H1 (cell line): ENCODE measurements around the gene OSBPL3. TPM values are rescaled to one million over a fixed set of nuclear protein-coding genes. Genes with fewer than 3 reads are reported as not detected.

ENCODE experiments used
- CTCF ChIA-PET: fragments of 300-600 bp; sonication (Branson Sonifier 250); formaldehyde crosslinking; loops from one replicate; lab custom pipeline; 2021; ENCODE audit not compliant: partially characterized antibody; lab: Charles Lee
- POLR2A ChIA-PET: fragments of 300-600 bp; sonication (Branson Sonifier 250); formaldehyde crosslinking; loops from one replicate; lab custom pipeline; 2021; ENCODE audit warnings: inconsistent platforms; ENCODE audit not compliant: partially characterized antibody; lab: Charles Lee
- DNase-seq, 2 experiments: peaks; one replicate each; pipeline versions ENCODE4 v3.0.0 to v3.0.0-alpha.2; 2010 to 2022; ENCODE audit warnings: low spot score in 2 of 2, low read depth in 1 of 2, mixed read lengths in 1 of 2
- FAIRE-seq: peaks from 2 replicates; lab custom pipeline; 2011; peaks lifted over from hg19 to GRCh38; lab: Jason Lieb, UNC
- H2AFZ ChIP-seq: 2 replicates; pipeline ENCODE4 v1.8.1; 2012; ENCODE audit warnings: low read length, inconsistent platforms
- H2AK5ac ChIP-seq: 2 replicates; pipeline ENCODE4 v1.6.1; 2013; ENCODE audit warnings: low read depth, low read length
- H2BK120ac ChIP-seq: replicated peaks from 2 replicates; pipeline ENCODE3; 2013; ENCODE audit warnings: low read depth, low read length, inconsistent platforms
- H2BK12ac ChIP-seq: 2 replicates; pipeline ENCODE4 v1.6.1; 2013; ENCODE audit warnings: low read depth, low read length
- H2BK15ac ChIP-seq: 2 replicates; pipeline ENCODE4 v1.6.1; 2013; ENCODE audit warnings: low read length
- H2BK20ac ChIP-seq: 2 replicates; pipeline ENCODE4 v1.6.1; 2013; ENCODE audit warnings: low read length
- H2BK5ac ChIP-seq: 2 replicates; pipeline ENCODE4 v1.6.1; 2013; ENCODE audit warnings: low read depth, low read length
- H3K14ac ChIP-seq: 2 replicates; pipeline ENCODE4 v1.6.1; 2013; ENCODE audit warnings: inconsistent platforms; ENCODE audit not compliant: insufficient read length
- H3K18ac ChIP-seq: 2 replicates; pipeline ENCODE4 v1.6.1; 2013; ENCODE audit warnings: low read length; ENCODE audit errors: extremely low read depth
- H3K23ac ChIP-seq: 2 replicates; pipeline ENCODE4 v1.6.1; 2013; ENCODE audit warnings: inconsistent platforms; ENCODE audit not compliant: insufficient read length
- H3K23me2 ChIP-seq: 2 replicates; pipeline ENCODE4 v1.6.1; 2013; ENCODE audit warnings: low read depth, low read length
- H3K27ac ChIP-seq: 2 replicates; pipeline ENCODE4 v1.6.1; 2011; ENCODE audit warnings: low read depth, low read length, inconsistent platforms
- H3K27me3 ChIP-seq, 4 experiments: replicated peaks in 1 of 4; 1 replicate in 1 of 4; 2 replicates in 3 of 4; pipeline versions ENCODE4 v1.6.1 to v1.8.1; 2011 to 2013; ENCODE audit warnings: low read length in 3 of 4, mild to moderate bottlenecking in 3 of 4, inconsistent platforms in 2 of 4, mixed read lengths in 2 of 4, moderate library complexity in 1 of 4; ENCODE audit not compliant: control insufficient read depth in 3 of 4, insufficient read depth in 3 of 4; ENCODE audit errors: extremely low read depth in 1 of 4
- H3K36me3 ChIP-seq, 4 experiments: 2 replicates each; pipeline versions ENCODE4 v1.6.1 to v1.8.1; 2011 to 2013; ENCODE audit warnings: mild to moderate bottlenecking in 4 of 4, low read length in 3 of 4, moderate library complexity in 2 of 4, control low read depth in 1 of 4, inconsistent platforms in 1 of 4; ENCODE audit not compliant: insufficient read depth in 4 of 4, control insufficient read depth in 2 of 4
- H3K4ac ChIP-seq: replicated peaks from 2 replicates; pipeline ENCODE3; 2013; ENCODE audit warnings: low read length, low read depth, mixed read lengths, inconsistent platforms; ENCODE audit not compliant: insufficient read length
- H3K4me1 ChIP-seq, 4 experiments: replicated peaks in 1 of 4; 1 replicate in 1 of 4; 2 replicates in 3 of 4; pipeline versions ENCODE4 v1.6.1 to v1.8.1; 2011 to 2013; ENCODE audit warnings: low read length in 3 of 4, inconsistent platforms in 2 of 4, mixed read lengths in 1 of 4; ENCODE audit not compliant: insufficient read depth in 4 of 4, control insufficient read depth in 3 of 4
- H3K4me2 ChIP-seq, 2 experiments: 2 replicates each; pipeline versions ENCODE4 v1.6.1 to v1.8.1; 2011 to 2013; ENCODE audit warnings: low read depth in 2 of 2, low read length in 2 of 2, control low read depth in 1 of 2, inconsistent platforms in 1 of 2, mild to moderate bottlenecking in 1 of 2; ENCODE audit not compliant: insufficient read depth in 1 of 2
- H3K4me3 ChIP-seq, 4 experiments: fragments of 200-600, 300-600 bp in 1 of 4; sonication (generic), shearing (Covaris generic), sonication (Bioruptor Twin) in 1 of 4; 2 replicates each; pipeline versions ENCODE4 v1.5.1 to v1.8.1; 2011 to 2016; ENCODE audit warnings: low read length in 4 of 4, low read depth in 3 of 4, control low read depth in 2 of 4, inconsistent platforms in 2 of 4, mild to moderate bottlenecking in 2 of 4, mixed read lengths in 1 of 4, moderate library complexity in 1 of 4; ENCODE audit not compliant: insufficient read depth in 2 of 4; ENCODE audit errors: extremely low read depth in 1 of 4
- H3K56ac ChIP-seq: replicated peaks from 2 replicates; pipeline ENCODE3; 2013; ENCODE audit warnings: low read depth, mild to moderate bottlenecking, mixed read lengths, low read length, inconsistent platforms; ENCODE audit not compliant: insufficient read length
- H3K79me1 ChIP-seq: 2 replicates; pipeline ENCODE4 v1.6.1; 2013; ENCODE audit warnings: low read depth, low read length, control low read depth
- H3K79me2 ChIP-seq, 2 experiments: 2 replicates each; pipeline versions ENCODE4 v1.6.1 to v1.8.1; 2012 to 2013; ENCODE audit warnings: low read length in 2 of 2, mild to moderate bottlenecking in 2 of 2, inconsistent platforms in 1 of 2; ENCODE audit not compliant: insufficient read depth in 2 of 2, control insufficient read depth in 1 of 2
- H3K9ac ChIP-seq, 4 experiments: replicated peaks in 1 of 4; 1 replicate in 1 of 4; 2 replicates in 3 of 4; pipeline versions ENCODE4 v1.6.1 to v1.8.1; 2011 to 2013; ENCODE audit warnings: low read depth in 3 of 4, low read length in 3 of 4, control low read depth in 2 of 4, mild to moderate bottlenecking in 2 of 4, moderate library complexity in 2 of 4, inconsistent platforms in 1 of 4; ENCODE audit errors: extremely low read depth in 1 of 4
- H3K9me3 ChIP-seq, 2 experiments: 2 replicates each; pipeline versions ENCODE4 v1.6.1 to v1.8.1; 2012 to 2013; ENCODE audit warnings: mild to moderate bottlenecking in 2 of 2, moderate library complexity in 2 of 2, control low read depth in 1 of 2, inconsistent platforms in 1 of 2, low read depth in 1 of 2, low read length in 1 of 2, mixed read lengths in 1 of 2; ENCODE audit not compliant: insufficient read depth in 2 of 2
- H4K20me1 ChIP-seq, 2 experiments: replicated peaks in 1 of 2; 2 replicates each; pipeline versions ENCODE3 to v1.8.1; 2011 to 2013; ENCODE audit warnings: inconsistent platforms in 2 of 2, low read length in 2 of 2, mild to moderate bottlenecking in 1 of 2; ENCODE audit not compliant: insufficient read depth in 2 of 2, control insufficient read depth in 1 of 2
- H4K5ac ChIP-seq: 2 replicates; pipeline ENCODE4 v1.6.1; 2013; ENCODE audit warnings: low read length, low read depth, mixed read lengths, inconsistent platforms; ENCODE audit not compliant: insufficient read length
- H4K8ac ChIP-seq: 2 replicates; pipeline ENCODE4 v1.8.0; 2013; ENCODE audit warnings: mild to moderate bottlenecking, moderate library complexity, low read length, inconsistent platforms; ENCODE audit not compliant: insufficient read depth; ENCODE audit errors: extremely low read depth
- H4K91ac ChIP-seq: replicated peaks from 2 replicates; pipeline ENCODE3; 2013; ENCODE audit warnings: low read length, mixed read lengths, inconsistent platforms; ENCODE audit not compliant: insufficient read length
- BACH1 ChIP-seq: IDR thresholded peaks from 2 replicates; pipeline ENCODE4 v1.6.1; 2012; ENCODE audit warnings: low read length, improper control_type of control experiment
- BCL11A ChIP-seq, 2 experiments: IDR thresholded peaks; one replicate each; pipeline ENCODE4 v1.6.1; 2011; ENCODE audit warnings: low read depth in 2 of 2, low read length in 2 of 2, mild to moderate bottlenecking in 2 of 2
- CEBPB ChIP-seq: IDR thresholded peaks from 2 replicates; pipeline ENCODE4 v1.6.1; 2012; ENCODE audit warnings: low read depth, low read length
- CHD1 ChIP-seq: IDR thresholded peaks from 2 replicates; pipeline ENCODE4 v1.6.1; 2012; ENCODE audit warnings: low read depth, low read length, improper control_type of control experiment
- EZH2 ChIP-seq: fragments of 200-600 bp; sonication (generic); IDR thresholded peaks from 2 replicates; pipeline ENCODE4 v1.7.1; 2012; ENCODE audit warnings: low read depth, mild to moderate bottlenecking, moderate library complexity, low read length, inconsistent platforms; ENCODE audit not compliant: severe bottlenecking
- GTF2F1 ChIP-seq: IDR thresholded peaks from 2 replicates; pipeline ENCODE4 v1.6.1; 2012; ENCODE audit warnings: low read depth, low read length, improper control_type of control experiment, borderline replicate concordance
- HDAC6 ChIP-seq: IDR thresholded peaks from one replicate; pipeline ENCODE4 v1.7.1; 2012; ENCODE audit warnings: low read depth, mild to moderate bottlenecking, inconsistent platforms, low read length, moderate library complexity
- KDM5A ChIP-seq: fragments of 200-600 bp; IDR thresholded peaks from 2 replicates; pipeline ENCODE4 v1.7.1; 2012; ENCODE audit warnings: mild to moderate bottlenecking, low read length, inconsistent platforms, mixed read lengths
- NANOG ChIP-seq: IDR thresholded peaks from 2 replicates; pipeline ENCODE4 v1.6.1; 2011; ENCODE audit warnings: low read length, low read depth, mild to moderate bottlenecking, inconsistent platforms; ENCODE audit not compliant: insufficient read depth, poor library complexity, severe bottlenecking
- NRF1 ChIP-seq: IDR thresholded peaks from 2 replicates; pipeline ENCODE4 v1.6.1; 2011; ENCODE audit warnings: mild to moderate bottlenecking, low read depth, low read length, improper control_type of control experiment
- SAP30 ChIP-seq: fragments of 300-600 bp; sonication (generic); IDR thresholded peaks from 2 replicates; pipeline ENCODE4 v1.7.1; 2012; ENCODE audit warnings: low read length, moderate library complexity, mild to moderate bottlenecking, inconsistent platforms; ENCODE audit not compliant: insufficient read depth, insufficient replicate concordance
- SIX5 ChIP-seq: IDR thresholded peaks from 2 replicates; pipeline ENCODE4 v1.6.1; 2011; ENCODE audit warnings: mild to moderate bottlenecking, low read depth, low read length
- TEAD4 ChIP-seq: IDR thresholded peaks from 2 replicates; pipeline ENCODE4 v1.6.1; 2012; ENCODE audit warnings: low read depth, low read length, inconsistent platforms, mixed read lengths
- WGBS, 2 experiments: shearing (Covaris generic) in 1 of 2; methylation state at CpG; one replicate each; pipeline versions ENCODE4 v1.1.6 to v1.1.7; 2013 to 2015; ENCODE audit warnings: low lambda C conversion rate in 2 of 2, mixed read lengths in 2 of 2, inconsistent platforms in 1 of 2, low coverage in 1 of 2, missing lambda C conversion rate in 1 of 2; ENCODE audit not compliant: insufficient replicate concordance in 2 of 2, insufficient coverage in 1 of 2, insufficient read length in 1 of 2; ENCODE audit errors: extremely low coverage in 1 of 2, missing lambda C conversion rate in 1 of 2; 5-methylcytosine and 5-hydroxymethylcytosine counted together
- polyA plus RNA-seq, 7 experiments: library from polyadenylated mRNA; depleted of rRNA in 3 of 7; stranded (reverse) in 5 of 7; unstranded in 2 of 7; fragments of >200 nt in 5 of 7; fragments of 200-250 nt in 2 of 7; gene quantifications; 1 replicate in 5 of 7; 2 replicates in 1 of 7; 4 replicates in 1 of 7; pipeline versions ENCODE4 v1.2.1 to v1.2.3, GENCODE V29; 2011 to 2013; ENCODE audit warnings: missing spikeins in 2 of 7, mixed read lengths in 2 of 7
- total RNA-seq: library from RNA; stranded (reverse); fragmentation: NEBNext Ultra II Directional; extraction: Animal tissue kit (Norgen Biotek cat#: 25700); gene quantifications from 2 replicates; pipeline ENCODE4 v1.2.1, GENCODE V29; 2021

OSBPL3 gene
- total and polyA plus RNA-seq, 2 of the 8 experiments (the other 6 are each of a cell fraction or from before 2014, with no cell fraction given), result 2.8 to 13.9 TPM

DNA sequence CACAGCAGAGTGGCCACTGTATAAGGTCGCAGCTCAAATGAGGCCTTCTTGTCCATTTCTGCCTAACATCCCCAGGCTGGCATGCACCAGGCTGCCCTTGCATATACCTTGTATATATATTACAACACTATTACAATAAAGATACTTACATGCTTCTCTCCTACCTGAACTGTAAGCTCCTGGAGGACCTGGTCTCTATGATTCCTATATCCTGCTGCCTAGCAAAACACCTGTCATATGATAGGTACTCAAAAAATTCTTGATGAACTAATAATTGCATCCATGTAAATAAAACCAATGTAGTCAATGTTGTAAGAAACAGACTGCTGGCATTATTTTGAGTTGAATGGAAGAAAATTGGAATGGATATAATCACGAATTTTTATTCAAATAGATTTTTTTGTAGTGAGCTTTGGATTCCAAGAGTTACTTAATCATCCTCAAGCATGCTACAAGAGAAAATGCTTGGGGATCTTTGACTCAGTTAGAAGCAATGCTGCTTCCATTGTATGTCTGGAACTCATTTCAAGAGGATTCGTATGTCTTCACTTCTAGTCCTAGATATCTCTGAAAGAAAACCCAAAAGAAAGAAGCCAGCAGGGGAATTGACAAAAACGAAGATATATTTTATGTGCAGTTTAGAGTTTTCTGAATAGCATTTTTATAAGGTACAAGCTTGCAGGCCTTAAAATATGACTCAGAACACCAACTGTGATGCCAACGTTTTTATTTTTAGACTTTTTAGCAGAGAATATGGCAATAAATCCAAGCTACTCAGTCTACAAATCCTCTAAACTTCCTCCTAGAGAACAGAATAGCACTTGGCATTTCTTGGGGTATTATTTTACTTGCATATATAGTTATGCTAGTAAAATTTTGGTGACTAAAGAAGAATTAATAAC, 53.1 kb downstream of the OSBPL3 start:
- no peak overlapping the region for H3K4me3 ChIP-seq
- H2AK5ac ChIP-seq, result no peak overlapping the region
- H3K27me3 ChIP-seq, result no peaks in the 10 kb centered on the region
- no peaks in the 10 kb centered on the region for H3K79me1 ChIP-seq
- DNase-seq, result no peak
- no peak overlapping the region for H3K56ac ChIP-seq
- no peaks in the 10 kb centered on the region; a peak in 2 of 7 replicates for H3K4me1 ChIP-seq
- no peak for FAIRE-seq
- H3K14ac ChIP-seq, result no peak overlapping the region
- H2AFZ ChIP-seq, result no peak overlapping the region
- CTCF ChIA-PET, result interaction anchor here (1.0 to 2.6 kb wide), 8 partner anchors 13 to 115 kb away, joined by 3 to 7 read pairs (median 4); no protein-coding TSS in a partner anchor
- H3K36me3 ChIP-seq, result no peaks in the 10 kb centered on the region
- no peak overlapping the region for H3K23ac ChIP-seq
- no peaks in the 10 kb centered on the region for H3K9me3 ChIP-seq
- H3K23me2 ChIP-seq, result no peaks in the 10 kb centered on the region
- H3K79me2 ChIP-seq, result 0 out of 4 replicates have a peak, but pooled peaks cover 0 to 3% of the 10 kb centered on the region in 2 experiments
- no peak overlapping the region for H2BK12ac ChIP-seq
- H4K91ac ChIP-seq, result no peak overlapping the region
- H3K4me2 ChIP-seq, result no peak overlapping the region
- no peak overlapping the region for H2BK20ac ChIP-seq
- no peak overlapping the region for H2BK120ac ChIP-seq
- no peak overlapping the region for H2BK5ac ChIP-seq
- H3K4ac ChIP-seq, result no peak overlapping the region
- no peaks in the 10 kb centered on the region for H4K20me1 ChIP-seq
- H3K9ac ChIP-seq, result no peak overlapping the region
- POLR2A ChIA-PET, result no interaction called here
- WGBS, 2 experiments, result 83% methylated on average over 5 of the region's 5 CpGs; no CpG with 5 or more reads in 1 of the 2 experiments
- H4K5ac ChIP-seq, result no peak overlapping the region
- H2BK15ac ChIP-seq, result no peak overlapping the region
- no peak overlapping the region for H4K8ac ChIP-seq
- H3K27ac ChIP-seq, result no peak overlapping the region
- no peak overlapping the region for H3K18ac ChIP-seq
- TF ChIP-seq CHD1, result no peak
- TF ChIP-seq NANOG, result no peak
- TF ChIP-seq SIX5, result no peak
- TF ChIP-seq TEAD4, result no peak
- no peak for TF ChIP-seq KDM5A
- no peak for TF ChIP-seq NRF1
- TF ChIP-seq BCL11A (IDR thresholded peaks at IDR 0.05; ENCODE audit: low read depth in 2 of 2, low read length in 2 of 2), result no peak
- no peak for TF ChIP-seq CEBPB
- no peak for TF ChIP-seq SAP30
- no peak for TF ChIP-seq HDAC6
- TF ChIP-seq EZH2, result no peak
- TF ChIP-seq GTF2F1, result no peak
- TF ChIP-seq BACH1, result no peak
